Esophagus muscularis mucosa (tissue), 4 donors: ENCODE data around the gene ACSL6.

Experiments
- EP300 ChIP-seq: sonication (generic); formaldehyde crosslinking; IDR thresholded peaks from one replicate; pipeline ENCODE4 v1.6.1; 2017; ENCODE audit warnings: antibody characterized with exemption
- POLR2A ChIP-seq: fragments of 450-650 bp; IDR thresholded peaks from one replicate; pipeline ENCODE4 v1.6.1; 2017; ENCODE audit warnings: antibody characterized with exemption, moderate library complexity, mild to moderate bottlenecking, low read depth
- POLR2AphosphoS5 ChIP-seq, 2 donors: sonication (generic); formaldehyde crosslinking; IDR thresholded peaks; one replicate each; pipeline ENCODE4 v1.6.1; 2017; ENCODE audit warnings: antibody characterized with exemption in 2 of 2
- TF ChIP-seq, protein P1 (sequence below), 3 experiments: fragments of 200-600 bp in 2 of 3; fragments of 450-650 bp in 1 of 3; sonication (generic) in 2 of 3; IDR thresholded peaks; one replicate each; pipeline ENCODE4 v1.5.1; 2017 to 2019; ENCODE audit warnings: antibody characterized with exemption in 3 of 3, mild to moderate bottlenecking in 2 of 3, moderate library complexity in 1 of 3

DNA sequence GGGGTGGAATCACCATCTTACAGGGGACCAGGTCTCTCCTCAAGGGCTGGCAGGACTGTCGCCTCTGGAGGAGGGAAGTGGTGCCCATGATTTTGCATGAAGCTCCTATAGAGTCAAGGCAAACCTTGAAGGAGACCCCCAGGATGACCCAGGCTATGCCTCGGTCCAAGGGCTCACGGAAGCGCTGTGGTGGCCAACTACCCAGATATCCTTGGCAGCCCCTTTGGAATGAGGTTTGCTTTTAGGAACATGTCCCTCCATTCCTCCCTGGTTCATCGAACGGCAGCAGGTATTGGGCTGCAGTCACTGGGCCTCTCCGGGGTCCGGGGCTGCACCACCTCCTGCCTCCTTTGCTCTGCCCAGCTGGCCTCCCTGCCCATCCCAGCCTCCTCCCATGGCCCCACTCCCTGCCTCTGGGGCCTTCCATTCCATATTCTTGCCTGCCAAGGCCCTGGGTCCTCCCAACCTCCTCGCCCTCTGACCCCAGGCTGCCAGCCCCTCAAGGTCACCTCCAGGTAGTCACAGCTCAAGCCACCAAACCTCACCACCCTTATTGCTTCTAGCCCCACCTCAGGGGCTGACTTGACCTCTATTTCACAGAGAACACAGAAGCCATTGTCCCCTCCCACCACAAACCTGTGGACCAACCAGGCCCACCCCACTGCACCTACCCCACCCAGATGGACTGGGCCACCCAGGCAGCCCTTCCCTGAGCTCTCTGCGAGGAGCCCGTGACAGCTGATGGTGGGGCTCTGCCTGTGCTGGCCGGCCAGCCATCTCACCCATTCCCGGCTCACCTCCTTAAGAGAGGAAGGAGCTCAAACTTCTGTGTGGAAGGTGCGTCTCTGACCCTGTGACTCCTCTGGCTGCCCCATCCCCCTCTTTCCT lies 45.4 kb upstream of the ACSL6 start:
- TF ChIP-seq, protein P1, sequence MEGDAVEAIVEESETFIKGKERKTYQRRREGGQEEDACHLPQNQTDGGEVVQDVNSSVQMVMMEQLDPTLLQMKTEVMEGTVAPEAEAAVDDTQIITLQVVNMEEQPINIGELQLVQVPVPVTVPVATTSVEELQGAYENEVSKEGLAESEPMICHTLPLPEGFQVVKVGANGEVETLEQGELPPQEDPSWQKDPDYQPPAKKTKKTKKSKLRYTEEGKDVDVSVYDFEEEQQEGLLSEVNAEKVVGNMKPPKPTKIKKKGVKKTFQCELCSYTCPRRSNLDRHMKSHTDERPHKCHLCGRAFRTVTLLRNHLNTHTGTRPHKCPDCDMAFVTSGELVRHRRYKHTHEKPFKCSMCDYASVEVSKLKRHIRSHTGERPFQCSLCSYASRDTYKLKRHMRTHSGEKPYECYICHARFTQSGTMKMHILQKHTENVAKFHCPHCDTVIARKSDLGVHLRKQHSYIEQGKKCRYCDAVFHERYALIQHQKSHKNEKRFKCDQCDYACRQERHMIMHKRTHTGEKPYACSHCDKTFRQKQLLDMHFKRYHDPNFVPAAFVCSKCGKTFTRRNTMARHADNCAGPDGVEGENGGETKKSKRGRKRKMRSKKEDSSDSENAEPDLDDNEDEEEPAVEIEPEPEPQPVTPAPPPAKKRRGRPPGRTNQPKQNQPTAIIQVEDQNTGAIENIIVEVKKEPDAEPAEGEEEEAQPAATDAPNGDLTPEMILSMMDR (IDR thresholded peaks at IDR 0.05): no peak
- TF ChIP-seq EP300: no peak
- no peak for TF ChIP-seq POLR2AphosphoS5 (IDR thresholded peaks at IDR 0.05)
- TF ChIP-seq POLR2A: no peak
